CD4-positive, alpha-beta T cell treated with Interleukin-15 for 4 hours (primary cell): ENCODE results near the gene P2RY2.

ENCODE experiments used
- DNase-seq: peaks from one replicate; pipeline ENCODE4 v3.0.0-alpha.2; 2020; ENCODE audit warnings: low spot score

P2RY2 gene

DNA sequence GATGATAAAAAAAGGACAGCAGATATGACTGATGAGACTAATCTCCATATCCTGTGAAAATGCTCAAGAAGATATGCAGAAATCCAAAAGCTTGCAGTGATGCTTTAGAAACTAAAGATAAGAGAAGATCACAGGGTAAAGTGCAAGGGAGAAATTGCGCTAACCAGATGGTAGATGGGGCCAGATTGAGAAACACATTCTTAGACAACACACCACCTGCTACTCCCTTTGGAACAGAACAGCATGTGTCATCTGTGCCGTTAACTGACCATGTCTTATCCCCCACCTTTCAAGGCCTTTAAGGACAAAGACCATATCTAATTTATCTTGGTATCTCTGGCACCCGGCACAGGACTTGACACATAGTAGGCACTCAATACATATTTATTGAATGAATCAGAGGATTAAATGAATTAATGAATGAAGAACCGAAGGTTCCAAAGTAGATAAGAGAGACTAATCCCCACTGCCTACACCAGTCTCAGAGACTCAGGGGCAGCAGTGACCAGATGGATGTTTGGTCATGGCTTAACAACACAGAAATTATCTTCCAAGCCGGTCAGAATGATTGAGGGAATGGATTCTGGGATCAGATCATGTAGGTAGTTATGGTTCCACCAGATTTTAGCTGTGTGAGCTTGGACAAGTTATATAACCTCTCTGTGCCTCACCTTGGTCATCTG lies 12.3 kb upstream of the P2RY2 start:
- DNase-seq = no peak

GRCh38 chr11:73206801-73207200 lies 11.3 kb upstream of the P2RY2 start:
- no peak for DNase-seq

- DNase-seq = no peak
Observed at GRCh38 chr11:73209892-73210291, 8.2 kb upstream of the P2RY2 start.

GRCh38 chr11:73210916-73211667 lies 7.0 kb upstream of the P2RY2 start:
- no peak for DNase-seq

GRCh38 chr11:73213196-73214143 lies 4.6 kb upstream of the P2RY2 start:
- DNase-seq = no peak

GRCh38 chr11:73215191-73216134 lies 2.6 kb upstream of the P2RY2 start:
- no peak for DNase-seq

- no peak for DNase-seq
Observed at GRCh38 chr11:73216465-73216864, 1.6 kb upstream of the P2RY2 start.

DNA sequence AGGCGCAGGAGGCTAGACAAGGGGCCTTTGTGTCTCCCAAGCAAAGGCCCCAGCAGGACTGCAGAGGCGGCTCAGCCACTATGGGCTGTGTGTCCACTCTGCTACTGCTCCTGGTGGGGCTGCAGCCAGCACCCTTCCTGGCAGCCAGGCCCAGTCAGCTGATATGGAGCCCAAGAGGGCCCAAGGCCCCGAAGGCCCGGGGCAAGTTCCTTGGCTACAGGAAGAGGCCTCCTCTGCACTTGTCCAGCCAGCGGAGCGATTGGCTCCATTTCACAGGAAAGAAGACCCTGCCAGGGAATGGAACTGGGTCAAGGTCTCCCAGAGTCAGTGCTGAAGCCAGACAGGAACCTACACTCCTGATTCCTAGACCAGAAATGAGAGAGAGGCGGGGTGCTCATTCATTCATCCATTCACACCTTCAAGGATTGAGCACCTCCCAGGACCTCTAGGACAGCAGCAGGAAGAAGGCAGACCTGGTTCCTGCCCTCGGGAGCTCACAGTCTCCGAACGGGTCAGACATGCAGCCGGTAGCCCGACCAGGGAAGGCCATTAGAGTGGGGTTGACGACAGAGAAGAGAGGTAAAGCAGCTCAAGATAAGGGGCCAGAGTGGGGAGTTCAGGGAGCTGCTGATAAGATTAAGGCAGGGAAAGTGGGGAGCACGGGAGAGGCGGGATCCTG lies 811 bp upstream of the P2RY2 start:
- no peak for DNase-seq

- DNase-seq = no peak
Observed at GRCh38 chr11:73217810-73218105, 323 bp upstream of the P2RY2 start.

DNA sequence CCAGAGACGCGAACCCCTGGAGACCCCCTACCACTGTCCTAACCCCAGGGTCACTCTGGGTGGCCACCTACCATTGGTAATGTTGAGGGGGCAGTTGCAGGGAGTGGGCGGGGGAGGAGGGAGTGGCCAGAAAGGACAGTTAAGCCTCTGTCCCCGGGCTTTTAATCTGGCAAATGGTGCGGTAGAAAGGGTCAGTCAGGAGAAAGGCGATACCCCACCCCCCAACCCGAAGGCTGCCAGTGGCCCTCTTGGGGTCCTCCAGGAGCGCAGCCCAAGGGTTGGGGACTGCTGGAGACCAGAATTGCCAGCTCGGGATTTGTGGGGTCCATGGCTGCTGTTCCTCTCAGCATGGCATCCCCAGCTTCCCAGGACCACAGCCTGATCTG lies 742 bp downstream of the P2RY2 start:
- DNase-seq = no peak

GRCh38 chr11:73219396-73220285 lies 1.6 kb downstream of the P2RY2 start:
- DNase-seq = no peak

DNA sequence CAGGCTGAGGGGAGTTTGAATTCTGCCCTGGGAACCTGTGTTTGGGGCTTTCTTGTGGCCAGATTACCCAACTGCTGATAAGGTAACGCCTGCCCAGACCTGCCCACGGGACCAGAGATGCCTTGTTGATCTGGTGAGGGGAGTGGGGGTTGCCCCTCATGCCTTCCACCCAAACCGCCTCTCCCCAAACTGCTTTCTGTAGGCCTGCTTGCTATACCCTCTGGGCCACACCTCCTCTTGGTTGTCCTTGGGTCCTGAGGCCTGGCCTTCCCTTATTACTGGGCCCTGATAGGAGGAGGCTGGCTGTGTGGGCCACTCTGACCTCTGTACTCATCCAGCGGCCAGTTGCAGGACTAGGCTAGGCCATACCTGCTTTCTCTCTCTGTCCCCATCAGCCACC lies 3.4 kb downstream of the P2RY2 start:
- no peak for DNase-seq

DNA sequence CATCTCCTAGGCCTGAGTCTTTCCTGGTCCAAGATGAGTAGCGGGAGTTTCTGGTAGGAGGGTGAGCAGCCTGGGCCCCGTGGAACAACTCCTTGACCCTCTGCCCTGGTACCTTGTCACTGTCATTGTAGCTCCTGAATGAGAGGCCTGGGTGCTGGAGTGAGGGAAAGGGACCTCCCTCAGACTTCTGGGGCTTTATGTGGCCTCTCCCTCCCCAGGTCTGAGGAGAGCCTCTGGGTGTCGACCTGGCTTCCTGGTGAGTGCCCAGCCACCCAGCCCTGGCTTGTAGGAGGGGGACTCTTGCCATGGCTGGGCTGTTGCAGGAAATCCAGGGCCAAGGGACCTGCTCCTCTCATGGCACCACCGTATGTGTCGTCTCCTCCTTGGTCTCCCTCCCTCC lies 3.9 kb downstream of the P2RY2 start:
- DNase-seq = no peak

DNA sequence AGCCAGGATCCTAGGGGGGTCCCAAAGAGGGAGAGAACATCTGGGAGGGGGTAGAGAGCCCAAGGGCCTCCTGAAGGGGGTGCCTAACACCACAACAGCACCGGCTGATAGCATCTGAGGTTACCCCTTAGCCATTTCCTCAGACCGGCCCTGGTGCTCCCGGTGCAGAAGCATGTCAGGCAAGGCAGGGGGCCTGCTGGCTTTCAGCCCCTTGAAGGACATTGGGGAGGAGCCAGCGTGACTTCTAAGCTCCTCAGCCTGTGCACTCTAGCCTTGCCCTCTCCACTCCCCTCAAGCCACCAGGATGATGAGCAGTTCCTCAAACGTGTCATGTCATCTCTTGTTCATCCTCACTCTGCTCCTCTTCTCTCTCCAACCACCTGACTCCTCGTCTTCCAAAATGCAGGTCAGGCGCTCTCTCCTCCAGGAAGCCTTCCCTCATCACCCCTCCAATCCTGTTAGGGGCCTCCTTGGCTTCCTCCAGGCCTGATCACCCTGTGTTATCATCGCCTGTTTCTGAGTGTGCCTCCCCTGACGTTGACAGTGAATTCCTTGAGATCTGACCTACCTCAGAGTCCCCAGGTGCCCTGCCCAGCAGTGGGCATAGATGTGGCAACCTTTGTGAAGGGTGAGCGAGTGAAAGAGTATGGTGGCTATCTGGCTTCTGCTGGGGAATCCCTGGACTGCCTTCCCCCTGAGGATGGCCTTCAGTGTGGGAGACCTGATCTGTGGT lies 6.1 kb downstream of the P2RY2 start:
- no peak for DNase-seq

- no peak for DNase-seq
Observed at GRCh38 chr11:73225001-73225686, 7.1 kb downstream of the P2RY2 start.

DNA sequence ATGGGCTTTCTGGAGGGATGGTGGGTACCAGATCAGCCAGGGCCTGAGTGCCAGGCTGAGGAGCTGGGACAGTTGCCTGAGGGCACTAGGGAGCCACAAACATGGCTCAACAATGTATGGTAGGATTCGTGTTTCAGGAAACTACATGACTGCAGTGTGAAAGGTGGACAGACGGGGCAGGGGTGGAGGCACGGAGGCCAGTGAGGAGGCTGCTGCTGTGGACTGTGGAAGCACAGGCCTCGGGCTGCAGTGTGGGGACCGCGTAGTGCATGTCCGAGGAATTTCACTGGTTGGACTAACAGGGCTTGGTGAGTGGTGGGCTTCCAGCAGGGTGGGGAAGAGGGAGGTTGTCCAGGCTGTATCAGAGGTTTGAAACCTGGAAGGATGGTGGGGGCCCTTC lies 7.8 kb downstream of the P2RY2 start:
- DNase-seq = no peak

GRCh38 chr11:73226297-73227006 lies 8.4 kb downstream of the P2RY2 start:
- DNase-seq = no peak

GRCh38 chr11:73227571-73228211 lies 9.6 kb downstream of the P2RY2 start:
- no peak for DNase-seq
